ENCODE data around the gene HOXD3.

HOXD3 gene

DNA sequence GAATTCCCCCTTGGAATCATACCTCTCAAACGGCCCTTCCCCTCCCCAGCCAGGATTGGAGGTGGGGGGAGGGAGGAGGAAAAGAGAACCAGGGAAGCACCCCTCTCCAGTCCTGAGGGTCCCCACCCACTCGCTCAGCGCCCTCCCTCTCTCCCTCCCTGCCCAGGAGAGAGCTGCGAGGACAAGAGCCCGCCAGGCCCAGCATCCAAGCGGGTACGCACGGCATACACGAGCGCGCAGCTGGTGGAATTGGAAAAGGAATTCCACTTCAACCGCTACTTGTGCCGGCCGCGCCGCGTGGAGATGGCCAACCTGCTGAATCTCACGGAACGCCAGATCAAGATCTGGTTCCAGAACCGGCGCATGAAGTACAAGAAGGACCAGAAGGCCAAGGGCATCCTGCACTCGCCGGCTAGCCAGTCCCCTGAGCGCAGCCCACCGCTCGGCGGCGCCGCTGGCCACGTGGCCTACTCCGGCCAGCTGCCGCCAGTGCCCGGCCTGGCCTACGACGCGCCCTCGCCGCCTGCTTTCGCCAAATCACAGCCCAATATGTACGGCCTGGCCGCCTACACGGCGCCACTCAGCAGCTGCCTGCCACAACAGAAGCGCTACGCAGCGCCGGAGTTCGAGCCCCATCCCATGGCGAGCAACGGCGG lies 14.4 kb downstream of the HOXD3 start:
- Histone ChIP-seq H3K27me3 (replicated peaks; ENCODE audit: control insufficient read depth, insufficient read depth, low read length) (no peaks in the 10 kb centered on the region; the same call in none of the 2 replicates), H3K36me3 (ENCODE audit: control insufficient read depth, insufficient read depth, low read length) (no peaks in the 10 kb centered on the region), H3K4me3 (replicated peaks; ENCODE audit: low read depth, low read length) (no peak overlapping the region)
- no peak for DNase-seq (ENCODE audit: extremely low read depth, insufficient read length)
- TF ChIP-seq, protein P1, sequence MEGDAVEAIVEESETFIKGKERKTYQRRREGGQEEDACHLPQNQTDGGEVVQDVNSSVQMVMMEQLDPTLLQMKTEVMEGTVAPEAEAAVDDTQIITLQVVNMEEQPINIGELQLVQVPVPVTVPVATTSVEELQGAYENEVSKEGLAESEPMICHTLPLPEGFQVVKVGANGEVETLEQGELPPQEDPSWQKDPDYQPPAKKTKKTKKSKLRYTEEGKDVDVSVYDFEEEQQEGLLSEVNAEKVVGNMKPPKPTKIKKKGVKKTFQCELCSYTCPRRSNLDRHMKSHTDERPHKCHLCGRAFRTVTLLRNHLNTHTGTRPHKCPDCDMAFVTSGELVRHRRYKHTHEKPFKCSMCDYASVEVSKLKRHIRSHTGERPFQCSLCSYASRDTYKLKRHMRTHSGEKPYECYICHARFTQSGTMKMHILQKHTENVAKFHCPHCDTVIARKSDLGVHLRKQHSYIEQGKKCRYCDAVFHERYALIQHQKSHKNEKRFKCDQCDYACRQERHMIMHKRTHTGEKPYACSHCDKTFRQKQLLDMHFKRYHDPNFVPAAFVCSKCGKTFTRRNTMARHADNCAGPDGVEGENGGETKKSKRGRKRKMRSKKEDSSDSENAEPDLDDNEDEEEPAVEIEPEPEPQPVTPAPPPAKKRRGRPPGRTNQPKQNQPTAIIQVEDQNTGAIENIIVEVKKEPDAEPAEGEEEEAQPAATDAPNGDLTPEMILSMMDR (IDR thresholded peaks at IDR 0.05; ENCODE audit: insufficient read depth, low read length, poor library complexity, severe bottlenecking), result no peak

DNA sequence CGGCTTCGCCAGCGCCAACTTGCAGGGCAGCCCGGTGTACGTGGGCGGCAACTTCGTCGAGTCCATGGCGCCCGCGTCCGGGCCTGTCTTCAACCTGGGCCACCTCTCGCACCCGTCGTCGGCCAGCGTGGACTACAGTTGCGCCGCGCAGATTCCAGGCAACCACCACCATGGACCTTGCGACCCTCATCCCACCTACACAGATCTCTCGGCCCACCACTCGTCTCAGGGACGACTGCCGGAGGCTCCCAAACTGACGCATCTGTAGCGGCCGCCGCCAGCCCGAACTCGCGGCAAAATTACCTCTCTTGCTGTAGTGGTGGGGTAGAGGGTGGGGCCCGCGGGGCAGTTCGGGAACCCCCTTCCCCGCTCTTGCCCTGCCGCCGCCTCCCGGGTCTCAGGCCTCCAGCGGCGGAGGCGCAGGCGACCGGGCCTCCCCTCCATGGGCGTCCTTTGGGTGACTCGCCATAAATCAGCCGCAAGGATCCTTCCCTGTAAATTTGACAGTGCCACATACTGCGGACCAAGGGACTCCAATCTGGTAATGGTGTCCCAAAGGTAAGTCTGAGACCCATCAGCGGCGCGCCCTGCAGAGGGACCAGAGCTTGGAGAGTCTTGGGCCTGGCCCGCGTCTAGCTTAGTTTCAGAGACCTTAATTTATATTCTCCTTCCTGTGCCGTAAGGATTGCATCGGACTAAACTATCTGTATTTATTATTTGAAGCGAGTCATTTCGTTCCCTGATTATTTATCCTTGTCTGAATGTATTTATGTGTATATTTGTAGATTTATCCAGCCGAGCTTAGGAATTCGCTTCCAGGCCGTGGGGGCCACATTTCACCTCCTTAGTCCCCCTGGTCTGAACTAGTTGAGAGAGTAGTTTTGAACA lies 15.1 kb downstream of the HOXD3 start:
- DNase-seq (ENCODE audit: extremely low read depth, insufficient read length), result no peak
- TF ChIP-seq, protein P1 (IDR thresholded peaks at IDR 0.05; ENCODE audit: insufficient read depth, low read length, poor library complexity, severe bottlenecking), result no peak
- no peak overlapping the region for H3K4me3 ChIP-seq (replicated peaks; ENCODE audit: low read depth, low read length)
- H3K27me3 ChIP-seq (replicated peaks; ENCODE audit: control insufficient read depth, insufficient read depth, low read length), result no peaks in the 10 kb centered on the region; the same call in none of the 2 replicates
- no peaks in the 10 kb centered on the region for H3K36me3 ChIP-seq (ENCODE audit: control insufficient read depth, insufficient read depth, low read length)

DNA sequence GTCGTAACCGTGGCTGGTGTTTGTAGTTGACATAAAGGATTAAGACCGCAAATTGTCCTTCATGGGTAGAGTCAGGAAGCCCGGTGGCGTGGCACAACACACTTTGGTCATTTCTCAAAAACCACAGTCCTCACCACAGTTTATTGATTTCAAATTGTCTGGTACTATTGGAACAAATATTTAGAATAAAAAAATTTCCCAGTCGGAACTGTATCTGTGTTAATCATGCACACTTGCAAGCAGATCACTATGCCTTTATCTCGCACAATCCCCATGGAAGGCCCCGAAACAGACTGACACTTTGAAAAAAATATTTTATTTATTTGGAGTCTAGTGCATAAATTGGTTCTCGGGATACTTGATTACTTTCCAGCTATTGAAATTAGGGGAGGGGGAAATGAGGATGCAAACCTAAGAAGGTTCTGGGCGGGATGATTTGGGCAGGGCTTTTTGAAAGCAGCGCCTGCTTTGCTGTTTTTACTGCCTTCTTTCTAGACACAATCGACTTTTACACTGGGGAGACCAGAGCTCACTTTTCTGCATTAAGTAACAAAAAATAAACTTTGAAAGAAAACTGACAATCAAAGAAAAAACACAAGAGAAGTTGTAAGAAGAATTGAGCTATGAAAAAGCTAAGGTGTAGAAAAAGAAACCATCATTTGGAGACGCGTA lies 15.9 kb downstream of the HOXD3 start:
- DNase-seq (ENCODE audit: extremely low read depth, insufficient read length), result no peak
- no peaks in the 10 kb centered on the region for H3K36me3 ChIP-seq (ENCODE audit: control insufficient read depth, insufficient read depth, low read length)
- no peaks in the 10 kb centered on the region; the same call in none of the 2 replicates for H3K27me3 ChIP-seq (replicated peaks; ENCODE audit: control insufficient read depth, insufficient read depth, low read length)
- TF ChIP-seq, protein P1 (IDR thresholded peaks at IDR 0.05; ENCODE audit: insufficient read depth, low read length, poor library complexity, severe bottlenecking), result no peak
- H3K4me3 ChIP-seq (replicated peaks; ENCODE audit: low read depth, low read length), result no peak overlapping the region

DNA sequence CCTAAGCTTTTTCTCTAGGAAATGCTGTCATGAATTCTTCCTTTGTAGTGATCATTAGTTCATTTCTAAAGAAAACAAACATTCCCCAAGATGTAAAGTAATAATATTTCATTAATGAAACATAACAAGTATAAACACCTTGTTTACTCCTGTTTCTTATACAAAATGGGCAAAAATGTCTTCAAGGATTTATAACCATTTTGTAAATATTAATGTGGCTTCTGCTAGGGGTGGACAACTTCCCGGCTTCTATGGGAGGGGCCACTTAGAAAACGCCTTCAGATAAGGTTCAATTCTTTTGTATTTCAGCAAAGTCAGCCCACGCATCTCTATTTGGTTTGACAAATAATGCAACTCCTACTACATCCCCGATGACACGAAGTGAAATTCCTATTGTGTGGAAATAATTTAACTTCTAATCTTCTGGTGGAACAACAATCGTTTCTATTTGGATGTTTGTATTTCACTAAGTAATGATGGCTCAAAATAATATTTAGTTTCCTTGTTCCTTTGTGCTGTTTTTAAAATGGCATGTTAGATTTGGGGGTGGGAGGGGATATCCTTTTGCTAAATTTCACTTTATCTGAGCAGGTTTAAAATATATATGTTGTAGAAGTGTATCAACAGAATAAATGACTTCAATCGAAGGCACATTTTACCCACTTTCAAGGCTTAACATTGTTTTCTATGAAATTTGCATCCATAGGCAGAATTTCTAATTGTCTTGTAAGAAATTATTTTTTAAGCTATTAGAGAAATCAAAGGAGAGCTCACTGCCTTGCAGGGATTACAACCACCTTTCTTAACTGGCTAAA lies 16.7 kb downstream of the HOXD3 start:
- TF ChIP-seq, protein P1 (IDR thresholded peaks at IDR 0.05; ENCODE audit: insufficient read depth, low read length, poor library complexity, severe bottlenecking), result no peak
- DNase-seq (ENCODE audit: extremely low read depth, insufficient read length), result no peak
- Histone ChIP-seq H3K4me3 (replicated peaks; ENCODE audit: low read depth, low read length) (no peak overlapping the region), H3K27me3 (replicated peaks; ENCODE audit: control insufficient read depth, insufficient read depth, low read length) (no peaks in the 10 kb centered on the region; the same call in none of the 2 replicates), H3K36me3 (ENCODE audit: control insufficient read depth, insufficient read depth, low read length) (no peaks in the 10 kb centered on the region)

DNA sequence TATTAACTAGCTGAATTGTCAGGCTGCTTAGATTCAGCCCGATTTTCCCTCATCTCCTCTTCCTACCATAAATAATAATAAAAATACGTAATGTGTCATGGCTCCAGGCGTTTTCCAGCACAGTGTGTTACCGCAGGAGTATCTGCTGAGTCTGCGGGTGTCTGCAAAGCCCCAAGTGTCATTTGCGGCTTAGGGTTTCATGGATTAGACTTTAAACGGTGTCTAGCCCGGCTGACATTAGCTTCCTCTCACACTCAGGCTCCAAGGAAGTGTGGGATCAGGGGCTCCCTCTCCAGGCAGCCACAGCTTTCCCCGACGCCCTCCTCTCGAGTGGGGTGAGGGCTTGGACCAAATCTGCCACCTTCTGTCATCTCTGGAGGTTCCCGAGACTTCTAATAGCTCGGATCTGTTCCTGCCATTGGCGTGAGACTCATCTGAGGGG lies 17.3 kb downstream of the HOXD3 start:
- H3K27me3 ChIP-seq (replicated peaks; ENCODE audit: control insufficient read depth, insufficient read depth, low read length), result no peaks in the 10 kb centered on the region; the same call in none of the 2 replicates
- DNase-seq (ENCODE audit: extremely low read depth, insufficient read length), result no peak
- no peak overlapping the region for H3K4me3 ChIP-seq (replicated peaks; ENCODE audit: low read depth, low read length)
- no peaks in the 10 kb centered on the region for H3K36me3 ChIP-seq (ENCODE audit: control insufficient read depth, insufficient read depth, low read length)
- TF ChIP-seq, protein P1 (IDR thresholded peaks at IDR 0.05; ENCODE audit: insufficient read depth, low read length, poor library complexity, severe bottlenecking), result no peak
